ENCODE measurements around the gene SPATA2.

The SPATA2 gene

DNA sequence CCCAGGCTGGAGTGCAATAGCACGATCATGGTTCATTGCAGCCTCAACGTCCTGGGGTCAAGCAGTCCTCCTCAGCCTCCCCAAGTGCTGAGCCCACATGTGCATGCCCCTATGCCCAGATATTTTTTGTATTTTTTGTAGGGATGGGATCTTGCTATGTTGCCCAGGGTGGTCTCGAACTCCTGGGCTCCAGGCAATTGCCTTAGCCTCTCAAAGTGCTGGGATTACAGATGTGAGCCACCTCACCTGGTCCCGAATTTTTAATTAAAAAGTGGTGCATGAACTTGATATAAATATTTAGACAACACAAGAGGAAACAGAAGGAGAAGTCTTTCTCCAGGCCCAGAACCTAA, 13.8 kb upstream of the SPATA2 start:
- DNase-seq (ENCODE audit: low read depth in 2 of 2), result no peak

DNA sequence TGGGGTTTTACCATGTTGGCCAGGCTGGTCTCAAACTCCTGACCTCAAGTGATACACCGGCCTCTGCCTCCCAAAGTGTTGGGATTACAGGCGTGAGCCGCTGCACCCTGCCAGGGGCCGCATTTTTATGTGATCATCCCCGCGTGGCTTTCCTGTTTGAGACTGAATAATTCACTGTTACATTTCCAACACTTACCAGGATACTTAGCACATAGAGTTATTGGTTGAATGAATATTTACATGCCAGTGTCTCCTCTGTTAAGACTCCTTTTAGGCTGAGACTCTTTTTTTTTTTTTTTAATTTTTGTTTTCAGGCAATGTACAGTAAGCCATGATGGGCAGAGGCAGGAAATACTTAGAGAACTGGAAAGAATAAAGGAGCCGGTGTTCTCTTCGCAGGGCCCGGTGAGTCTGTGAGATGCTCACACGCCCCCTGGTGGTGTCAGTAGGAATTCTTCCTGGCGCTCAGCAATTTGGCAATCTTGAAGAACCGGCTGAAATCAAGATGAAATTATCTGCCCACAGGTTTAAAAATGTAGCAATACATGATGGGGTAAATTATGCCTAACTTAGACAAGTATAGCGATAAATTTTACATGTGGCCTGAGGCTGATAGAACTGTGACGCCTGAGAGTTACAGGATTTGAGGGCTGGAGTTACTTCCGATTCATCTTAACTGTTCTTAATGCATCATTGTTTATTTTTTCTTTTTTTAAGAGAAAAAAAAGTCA, 13.2 kb upstream of the SPATA2 start:
- DNase-seq (ENCODE audit: low read depth in 2 of 2), result peak; percentile 64 to 70

DNA sequence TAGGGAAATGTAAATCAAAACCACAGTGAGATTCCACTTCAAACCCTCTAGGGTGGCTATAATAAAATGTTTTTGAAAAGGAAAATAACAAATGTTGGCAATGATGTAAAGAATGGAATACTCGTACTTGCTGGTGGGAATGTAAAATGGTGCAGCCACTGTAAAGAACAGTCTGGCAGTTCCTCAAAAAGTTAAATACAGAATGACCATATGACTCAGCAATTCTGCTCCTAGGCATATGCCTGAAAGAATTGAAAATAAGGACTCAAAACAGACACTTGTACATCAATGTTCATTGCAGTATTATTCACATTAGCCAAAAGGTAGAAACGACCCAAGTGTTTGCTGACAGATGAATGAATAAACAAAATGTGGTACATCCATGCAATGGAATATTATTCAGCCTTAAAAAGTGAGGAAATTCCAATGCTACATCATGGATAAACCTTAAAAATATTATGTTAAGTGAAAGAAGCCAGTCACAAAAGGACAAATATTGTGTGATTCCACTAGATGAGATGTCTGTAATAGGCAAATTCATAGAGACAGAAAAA, 10.6 kb upstream of the SPATA2 start:
- no peak for DNase-seq (ENCODE audit: low read depth in 2 of 2)

DNA sequence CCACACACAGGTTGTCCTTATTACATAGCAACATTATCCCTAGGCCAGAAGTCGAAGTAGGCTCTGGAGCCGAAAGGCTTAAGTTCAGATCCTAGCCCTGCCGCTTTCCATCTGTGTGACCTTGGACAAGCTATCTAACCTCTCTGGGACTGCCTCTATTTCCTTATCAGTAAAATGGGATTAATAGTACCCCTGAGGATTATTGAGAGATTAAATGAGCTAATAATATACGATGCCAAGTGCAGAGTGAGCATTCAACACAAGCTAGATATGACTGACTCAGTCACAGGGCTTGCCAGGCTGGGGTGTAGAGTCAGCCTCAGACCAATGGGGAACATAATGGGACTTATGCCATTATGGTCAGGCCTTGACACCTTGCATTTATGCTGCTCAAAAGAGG, 8.9 kb upstream of the SPATA2 start:
- DNase-seq (ENCODE audit: low read depth in 2 of 2), result no peak

DNA sequence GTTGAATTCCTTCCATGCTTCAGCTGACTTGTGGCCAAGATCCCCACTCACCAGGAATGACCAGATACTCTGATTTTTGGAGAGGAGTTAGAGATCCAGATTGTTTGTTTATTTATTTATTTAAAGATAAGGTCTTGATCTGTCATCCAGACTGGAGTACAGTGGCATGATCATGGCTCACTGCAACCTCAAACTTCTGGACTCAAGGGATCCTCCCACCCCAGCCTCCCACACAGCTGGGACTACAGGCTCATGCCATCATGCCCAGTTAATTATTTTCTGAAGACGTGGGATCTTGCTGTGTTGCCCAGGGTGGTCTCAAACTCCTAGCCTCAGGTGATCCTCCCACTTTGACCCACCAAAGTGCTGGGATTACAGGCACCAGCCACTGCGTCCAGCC, 4.1 kb upstream of the SPATA2 start:
- no peak for DNase-seq (ENCODE audit: low read depth in 2 of 2)

DNA sequence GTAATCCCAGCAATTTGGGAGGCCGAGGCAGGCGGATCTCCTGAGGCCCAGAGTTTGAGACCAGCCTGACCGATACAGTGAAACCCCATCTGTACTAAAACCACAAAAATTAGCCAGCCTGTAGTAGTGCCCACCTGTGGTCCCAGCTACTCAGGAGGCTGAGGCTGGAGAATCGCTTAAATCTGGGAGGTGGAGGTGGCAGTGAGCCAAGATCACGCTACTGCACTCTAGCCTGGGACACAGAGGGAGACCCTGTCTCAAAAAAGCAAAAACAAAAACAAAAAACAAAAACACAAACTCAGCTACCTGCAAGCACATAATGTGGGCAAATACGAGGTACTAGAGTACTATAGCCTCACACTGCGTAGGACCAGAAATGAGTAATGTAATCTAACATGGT, 3.7 kb upstream of the SPATA2 start:
- no peak for DNase-seq (ENCODE audit: low read depth in 2 of 2)

DNA sequence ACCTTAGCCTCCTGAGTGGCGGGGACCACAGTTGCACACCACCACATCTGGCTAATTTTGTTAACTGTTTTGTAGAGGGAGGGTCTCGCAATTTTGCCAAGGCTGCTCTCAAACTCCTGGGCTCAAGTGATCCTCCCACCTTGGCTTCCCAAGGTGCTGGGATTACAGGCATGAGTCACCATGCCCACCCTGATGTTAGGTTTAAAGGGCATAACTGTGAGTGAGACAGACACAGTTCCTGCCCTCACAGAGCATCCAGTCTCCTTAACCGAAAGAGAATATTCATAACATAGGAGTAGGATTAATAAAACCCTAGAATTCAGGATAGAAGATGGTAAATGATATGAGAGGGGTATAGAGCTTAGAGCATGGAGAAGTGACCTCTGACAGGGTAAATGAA, 3.1 kb upstream of the SPATA2 start:
- no peak for DNase-seq (ENCODE audit: low read depth in 2 of 2)

DNA sequence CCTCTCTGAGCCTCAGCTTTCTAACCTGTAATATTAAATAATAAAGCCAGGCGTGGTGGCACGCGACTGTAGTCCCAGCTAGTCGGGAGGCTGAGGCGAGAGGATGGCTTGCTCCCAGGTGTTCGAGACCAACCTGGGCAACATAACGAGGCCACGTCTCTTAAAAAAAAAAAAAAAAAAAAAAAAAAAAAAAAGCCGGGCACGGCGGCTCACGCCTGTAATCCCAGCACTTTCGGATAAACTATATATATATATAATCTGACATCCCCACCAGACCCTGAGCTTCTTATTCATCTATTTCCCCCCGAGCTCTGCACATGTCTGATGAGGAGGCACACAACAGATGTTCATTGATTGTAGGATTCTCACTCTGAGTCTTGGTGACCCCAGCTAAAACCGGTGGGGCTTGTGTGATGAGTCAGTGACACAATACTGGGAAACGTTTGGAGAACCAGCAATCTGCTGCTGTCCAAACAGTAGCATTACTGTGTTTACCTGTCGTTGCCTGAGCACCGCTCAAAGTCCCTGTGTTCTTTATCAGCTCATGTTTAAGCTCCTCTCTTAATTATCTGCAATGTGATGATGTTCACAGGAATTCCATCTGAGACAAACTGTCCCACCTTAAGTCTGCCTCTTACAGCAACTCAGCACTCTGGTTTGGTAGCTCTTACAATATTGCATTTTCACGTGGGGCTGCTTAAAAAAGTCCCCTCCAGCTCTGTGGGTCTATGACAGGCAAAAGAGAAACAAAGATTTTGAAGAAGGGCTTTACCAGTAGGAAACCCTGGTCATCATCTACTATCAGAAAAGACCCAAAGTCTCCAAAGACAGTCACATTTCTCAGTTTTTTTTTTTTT, 1.0 kb upstream of the SPATA2 start:
- no peak for DNase-seq (ENCODE audit: low read depth in 2 of 2)

DNA sequence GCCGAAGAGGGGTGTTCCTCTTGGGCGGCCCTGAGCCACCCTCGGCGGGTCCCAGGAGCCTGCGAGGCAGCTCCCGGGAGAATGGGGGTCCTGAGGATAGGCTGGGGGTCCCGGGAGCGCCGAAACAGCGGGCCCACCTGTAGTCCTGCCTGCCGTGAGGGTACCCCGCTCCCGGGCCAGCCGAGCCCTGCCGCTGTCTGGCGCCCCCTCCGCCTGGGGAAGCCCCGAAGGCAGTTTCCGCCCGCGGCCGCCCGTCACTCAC, 280 bp downstream of the SPATA2 start:
- DNase-seq (ENCODE audit: low read depth in 2 of 2), result no peak

DNA sequence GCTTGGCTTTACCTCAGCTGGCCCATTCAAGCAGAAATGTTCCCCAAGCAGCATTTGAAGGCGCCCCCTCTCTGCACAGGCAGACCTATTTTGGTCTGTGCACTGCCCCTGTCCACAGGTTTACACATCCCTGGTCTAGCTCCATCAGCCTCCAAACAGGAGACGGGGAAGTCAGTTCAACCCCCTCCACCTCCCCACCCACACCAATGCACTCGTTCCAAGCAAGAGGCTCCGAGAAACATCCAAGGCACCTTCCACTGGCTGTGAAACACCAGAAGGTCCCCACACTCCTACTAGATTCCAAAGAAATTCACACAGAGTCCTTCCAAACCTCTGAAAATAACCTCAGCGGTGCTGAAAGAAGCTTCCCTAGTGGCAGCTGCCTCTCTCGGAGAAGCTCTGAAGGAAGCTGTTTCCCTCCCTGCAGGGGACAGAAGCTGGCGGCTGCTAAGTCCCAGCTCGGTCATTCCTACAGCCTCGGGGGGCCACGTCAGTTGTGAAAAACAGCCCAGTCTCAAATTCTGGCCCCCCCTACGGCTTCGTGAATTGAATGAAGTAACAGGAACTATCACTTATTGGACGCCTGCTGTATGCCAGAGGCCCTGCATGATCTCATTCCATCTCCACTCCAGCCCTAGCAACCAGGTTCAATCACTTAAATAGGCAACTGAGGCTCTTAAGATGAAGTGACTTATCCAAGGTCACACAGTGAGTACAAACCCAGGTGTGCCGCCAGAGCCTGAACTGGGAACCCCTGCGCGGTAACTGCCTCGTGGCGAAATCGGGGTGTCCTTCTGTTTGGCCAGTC, 815 bp downstream of the SPATA2 start:
- no peak for DNase-seq (ENCODE audit: low read depth in 2 of 2)

DNA sequence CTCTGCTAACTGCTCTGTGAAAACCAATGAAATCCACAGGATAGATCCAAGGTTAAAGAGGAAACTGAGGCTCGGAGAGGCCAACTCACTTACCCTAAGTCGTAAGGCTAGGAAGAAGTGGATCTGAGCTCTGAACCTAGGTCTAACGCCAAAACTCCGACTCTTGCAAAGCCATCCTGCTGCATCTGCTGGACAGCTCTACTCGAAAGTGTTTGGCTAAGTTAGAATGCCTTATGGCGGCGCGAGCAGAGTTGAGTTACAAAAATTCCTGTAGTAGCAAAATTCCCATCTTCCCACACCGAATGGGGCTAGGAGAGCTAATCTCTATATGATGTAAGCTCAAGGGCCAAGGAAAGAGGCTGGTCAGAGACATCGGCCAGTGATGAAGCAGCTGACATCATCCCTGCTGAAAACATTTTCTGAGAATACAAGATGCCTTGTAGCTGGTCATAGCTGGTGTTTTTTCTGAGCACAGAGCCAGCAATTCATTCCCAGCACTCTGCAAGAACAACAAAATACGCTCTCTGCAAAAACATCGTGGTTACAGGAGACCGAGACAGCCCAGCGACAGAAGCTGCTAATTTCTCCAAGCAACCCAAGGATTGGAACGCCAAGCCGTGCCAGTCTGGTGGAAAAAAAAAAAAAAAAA, 1.8 kb downstream of the SPATA2 start:
- DNase-seq (ENCODE audit: low read depth in 2 of 2), result no peak

DNA sequence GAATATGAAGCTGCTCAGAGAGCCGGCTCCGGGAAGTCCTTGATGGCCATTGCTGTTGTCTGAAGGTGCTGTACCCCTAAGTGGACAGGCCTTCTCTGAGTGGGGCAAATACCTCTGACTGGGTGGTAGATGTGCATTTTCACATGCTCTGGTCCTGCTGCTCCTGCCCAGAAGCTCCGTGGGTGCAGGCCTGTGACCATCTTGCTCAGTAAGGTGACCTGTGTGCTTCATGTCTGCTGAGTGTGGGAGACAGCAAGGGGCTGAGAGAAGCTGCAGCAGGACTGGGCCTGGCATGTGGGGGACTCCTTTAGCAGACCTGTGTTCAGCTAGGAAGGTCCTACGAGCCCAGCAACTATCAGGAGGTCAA, 5.0 kb downstream of the SPATA2 start:
- DNase-seq (ENCODE audit: low read depth in 2 of 2), result no peak

DNA sequence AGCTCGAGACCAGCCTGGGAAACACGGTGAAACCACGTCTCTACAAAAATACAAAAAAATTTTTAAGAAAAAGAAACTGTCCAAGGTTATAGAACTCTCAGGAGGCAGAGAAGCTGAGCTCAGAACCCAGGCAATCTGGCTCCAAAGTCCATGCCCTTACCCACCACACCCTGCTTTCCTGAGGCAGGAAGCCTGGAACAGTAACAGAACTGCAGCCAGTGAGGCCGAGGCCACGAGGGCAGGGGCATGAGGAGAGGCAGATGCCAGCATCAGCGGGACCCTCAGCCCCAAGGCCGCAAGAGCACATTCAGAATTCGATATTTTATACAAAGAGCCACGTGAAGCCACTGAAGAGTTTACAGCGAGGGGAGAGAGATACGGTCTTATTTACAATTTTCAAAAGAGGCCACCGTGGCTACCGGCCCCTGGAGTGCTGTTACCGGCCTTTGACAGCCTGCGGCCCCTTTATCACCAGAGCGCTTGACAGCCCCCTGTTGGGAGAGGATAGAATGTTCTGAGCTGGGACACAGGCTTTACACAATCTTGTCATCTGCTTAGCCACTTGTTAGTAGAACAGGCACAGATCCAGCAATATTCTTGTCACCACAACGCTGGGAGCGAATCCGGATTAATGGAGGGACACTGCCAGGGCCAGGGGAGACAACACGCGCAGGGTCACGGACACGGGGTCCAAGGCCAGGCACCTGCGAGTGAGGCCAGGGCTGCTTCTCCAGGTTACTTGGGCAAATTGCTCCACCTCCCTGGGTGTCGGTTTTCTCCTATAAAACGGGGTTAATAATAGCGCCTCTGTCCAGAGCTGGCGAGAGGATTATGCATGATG, 5.6 kb downstream of the SPATA2 start:
- no peak for DNase-seq (ENCODE audit: low read depth in 2 of 2)

DNA sequence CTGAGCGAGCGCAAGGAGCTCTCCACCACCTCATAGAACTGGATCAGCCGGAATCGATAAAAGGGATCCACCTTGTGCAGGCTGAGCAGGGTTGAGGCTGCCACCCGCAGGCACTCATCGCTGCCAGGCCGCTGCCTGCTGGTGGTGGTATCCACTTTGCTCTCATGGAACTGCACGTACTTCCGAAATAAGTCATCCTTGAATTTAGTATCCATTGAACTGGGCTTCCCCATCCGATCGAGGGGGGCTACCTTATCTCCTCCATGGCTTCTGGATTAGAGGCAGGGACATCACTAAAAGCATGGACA, 7.1 kb downstream of the SPATA2 start:
- DNase-seq (ENCODE audit: low read depth in 2 of 2), result no peak

DNA sequence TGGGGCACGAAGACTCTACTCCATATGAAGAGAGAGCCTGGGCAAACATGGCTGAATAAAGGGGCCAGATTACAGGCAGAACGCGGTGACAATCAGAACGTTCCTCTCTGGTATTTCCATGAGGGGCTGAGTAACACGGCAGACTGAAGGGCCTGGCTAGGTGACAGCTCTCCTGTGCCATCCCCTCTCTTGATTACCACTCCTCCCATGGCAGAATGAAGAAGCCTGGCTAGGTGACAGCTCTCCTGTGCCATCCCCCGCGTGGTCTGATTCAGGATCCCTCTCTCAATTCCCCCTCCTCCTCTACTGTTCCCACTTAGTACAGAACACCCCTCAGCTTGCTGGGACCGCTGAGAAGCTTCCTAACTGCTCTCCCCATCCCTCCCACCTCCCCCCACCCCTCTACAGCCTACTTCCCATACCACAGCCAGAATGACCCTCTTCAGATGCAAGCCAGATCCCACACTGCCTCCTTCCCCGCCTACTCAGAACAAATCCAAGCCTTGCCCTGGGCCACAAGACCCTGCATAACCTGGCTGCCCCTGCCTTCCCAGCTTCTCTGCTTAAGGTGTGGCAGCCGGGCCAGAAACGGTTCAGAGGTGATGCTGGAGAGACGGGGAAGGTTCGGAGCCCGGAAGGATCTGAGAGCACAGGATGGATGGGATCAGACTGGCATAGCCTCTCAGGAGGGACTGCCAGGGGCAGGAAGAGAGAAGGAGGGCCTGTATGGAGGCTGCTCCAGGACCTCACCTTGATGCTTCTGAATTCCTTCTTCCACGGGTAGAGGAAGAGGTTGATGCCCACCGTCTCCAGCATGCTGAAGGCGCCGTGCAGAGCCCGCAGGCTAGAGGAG, 7.7 kb downstream of the SPATA2 start:
- no peak for DNase-seq (ENCODE audit: low read depth in 2 of 2)

DNA sequence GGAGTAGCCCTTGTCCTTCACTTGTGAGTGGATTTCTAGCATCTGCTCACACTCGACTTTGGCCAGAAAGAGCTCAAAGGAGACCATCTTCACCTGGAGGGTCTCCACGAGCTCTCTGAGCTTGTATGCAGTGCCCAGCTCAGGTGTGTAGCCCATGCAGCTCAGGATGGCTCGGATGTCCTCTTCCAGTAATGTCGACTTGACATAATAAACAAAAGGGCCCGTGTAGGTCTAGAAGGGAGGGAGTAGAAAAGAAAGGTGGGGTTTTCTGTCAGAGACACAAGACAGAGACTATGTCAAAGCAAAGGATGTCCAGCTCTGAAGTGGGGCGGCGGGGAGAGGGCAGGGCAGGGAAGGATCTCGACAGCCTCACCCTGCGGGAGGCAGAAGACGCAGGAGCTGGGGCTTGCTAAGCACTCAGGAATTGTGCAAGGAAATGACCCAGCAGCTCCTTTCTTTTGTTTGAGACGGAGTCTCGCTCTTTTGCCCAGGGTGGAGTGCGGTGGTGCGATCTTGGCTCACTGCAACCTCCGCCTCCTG, 8.6 kb downstream of the SPATA2 start:
- DNase-seq (ENCODE audit: low read depth in 2 of 2), result no peak

DNA sequence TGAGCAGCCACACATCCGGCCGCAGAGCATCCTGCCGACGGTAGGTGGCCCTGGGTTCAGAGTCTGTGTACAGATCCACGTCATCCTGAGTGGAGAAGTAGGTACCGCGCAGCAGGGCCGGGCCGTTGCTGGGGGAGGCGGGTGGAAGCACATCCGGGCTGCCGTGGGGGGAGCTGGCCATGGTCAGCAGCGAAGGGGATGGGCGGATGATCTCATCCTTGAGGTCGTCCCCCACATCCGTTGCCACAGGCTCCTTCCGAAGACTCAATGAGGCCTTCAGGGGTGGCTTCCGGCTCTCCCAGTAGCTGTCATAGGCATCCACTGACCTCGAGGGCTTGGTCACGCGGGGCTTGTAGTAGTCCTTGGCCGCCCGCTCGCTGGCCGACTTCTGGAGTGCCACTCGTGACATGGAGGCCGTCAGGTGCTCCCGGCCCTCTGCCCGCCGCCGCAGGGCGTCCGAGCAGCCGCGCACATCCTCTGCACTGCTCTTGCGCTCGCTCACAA, 9.2 kb downstream of the SPATA2 start:
- no peak for DNase-seq (ENCODE audit: low read depth in 2 of 2)

DNA sequence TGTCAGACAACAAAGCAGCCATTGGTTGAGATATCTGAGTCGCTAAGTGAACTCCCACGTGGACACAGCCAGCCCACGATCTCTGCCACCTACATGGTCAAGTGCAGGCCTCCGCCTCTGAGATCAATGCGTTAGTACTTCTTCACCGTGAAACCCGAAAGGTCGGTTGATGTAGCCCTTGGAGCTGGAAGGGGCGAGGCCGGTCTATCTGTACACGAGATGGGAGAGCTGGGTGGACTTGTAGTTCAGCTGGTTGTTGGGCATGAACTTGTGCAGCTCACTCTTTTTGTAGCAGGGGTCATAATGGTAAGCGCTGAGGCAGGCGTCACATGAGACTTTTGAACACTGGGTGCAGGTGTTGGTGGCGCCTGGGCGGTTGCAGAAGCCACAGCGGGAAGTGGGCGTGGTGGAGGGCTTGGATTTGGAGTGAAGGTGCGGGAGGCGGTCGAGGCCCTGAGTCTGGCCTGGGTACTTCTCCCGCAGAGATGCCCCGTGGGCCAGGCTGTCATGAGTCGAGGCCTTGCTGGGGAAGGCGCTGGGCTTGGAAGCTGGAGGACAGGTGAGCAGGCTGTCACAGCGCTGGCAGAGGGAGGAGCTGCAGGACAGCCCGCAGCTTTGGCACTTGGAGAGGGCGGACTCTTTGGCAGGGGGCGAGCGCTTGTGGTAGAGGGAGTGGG, 9.8 kb downstream of the SPATA2 start:
- DNase-seq (ENCODE audit: low read depth in 2 of 2), result no peak

DNA sequence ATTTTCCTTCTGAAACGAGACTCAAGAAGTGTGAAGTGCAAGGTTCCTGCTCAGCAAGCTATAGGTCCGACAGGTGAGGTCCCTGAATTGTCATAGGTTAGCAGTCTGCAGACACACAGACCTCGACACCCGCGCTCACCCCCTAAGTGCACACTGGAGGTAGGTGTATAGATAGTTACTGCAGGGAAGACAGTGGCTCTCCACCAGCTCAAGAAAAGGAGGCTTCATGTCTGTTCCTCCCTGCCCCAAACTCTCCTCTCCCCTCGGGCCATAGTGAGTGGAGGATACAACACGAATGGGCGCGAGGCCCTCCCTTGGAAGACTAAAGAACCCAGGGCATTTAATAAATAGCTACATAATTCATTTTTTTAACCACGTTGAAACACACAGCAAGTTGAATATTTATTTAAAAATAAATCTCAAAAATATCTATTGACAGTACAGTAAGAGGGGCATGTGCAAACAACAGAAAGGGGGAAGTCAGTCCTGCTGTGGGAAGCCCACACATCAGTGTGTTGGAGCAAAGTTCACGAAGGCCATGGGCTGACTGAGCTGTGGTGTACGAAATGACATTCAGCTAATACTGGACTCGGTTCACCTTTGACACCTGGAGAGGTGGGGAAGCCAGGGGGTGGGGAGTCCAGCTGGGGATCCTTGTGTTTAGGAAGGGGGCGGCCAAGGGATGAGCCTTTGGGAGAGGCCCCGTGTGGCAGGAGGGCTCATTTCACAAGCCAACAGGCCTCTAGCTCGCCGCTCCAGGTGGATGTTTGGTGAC, 10.7 kb downstream of the SPATA2 start:
- no peak for DNase-seq (ENCODE audit: low read depth in 2 of 2)

Data from stimulated activated CD8-positive, alpha-beta memory T cell treated with anti-CD3 and anti-CD28 coated beads, Interleukin-2, amount 100 ng/mL, for 48 hours (primary cell).